Activated CD4-positive, alpha-beta T cell treated with anti-CD3 and anti-CD28 coated beads, Interleukin-10, Interleukin-2, amounts not matched to agents 100 ng/mL and 50 ng/mL, durations not matched to agents 16 hours and 8 hours (primary cell): Measurements from ENCODE around the gene MINDY4.

Experiments used
- DNase-seq: peaks from one replicate; pipeline ENCODE4 v3.0.0-alpha.2; 2020

Gene MINDY4

GRCh38 chr7:30859202-30859939 lies 88.2 kb downstream of the MINDY4 start:
- no peak for DNase-seq

DNA sequence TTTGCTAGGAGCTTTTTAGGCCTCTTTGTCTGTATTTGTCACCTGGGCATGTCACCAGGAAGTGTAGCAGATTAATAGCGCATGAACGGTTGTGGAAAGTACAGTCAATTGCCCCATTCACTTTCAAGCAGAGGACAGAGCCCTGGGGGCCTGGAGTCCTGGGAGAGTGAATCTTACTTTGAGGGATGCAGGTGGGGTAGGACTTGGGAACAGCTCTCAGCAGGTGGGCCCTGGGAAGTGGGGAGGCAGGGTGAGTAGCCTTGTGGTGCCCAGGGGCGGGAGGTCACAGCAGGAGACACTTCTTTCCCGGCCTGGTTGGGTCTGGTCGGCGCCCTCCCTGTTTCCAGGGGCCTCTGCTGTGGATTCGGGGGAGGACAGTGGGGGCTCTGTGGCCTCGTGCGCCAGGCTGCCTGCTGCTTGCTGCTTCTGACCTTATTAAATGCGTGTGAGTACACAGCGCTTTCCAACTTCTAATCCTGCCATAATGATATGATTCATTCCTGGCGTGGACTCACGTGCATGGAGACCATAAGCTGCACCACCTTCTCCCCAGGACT lies 88.8 kb downstream of the MINDY4 start:
- no peak for DNase-seq

- DNase-seq, result no peak
Measured at GRCh38 chr7:30861612-30862011, 90.4 kb downstream of the MINDY4 start.

DNA sequence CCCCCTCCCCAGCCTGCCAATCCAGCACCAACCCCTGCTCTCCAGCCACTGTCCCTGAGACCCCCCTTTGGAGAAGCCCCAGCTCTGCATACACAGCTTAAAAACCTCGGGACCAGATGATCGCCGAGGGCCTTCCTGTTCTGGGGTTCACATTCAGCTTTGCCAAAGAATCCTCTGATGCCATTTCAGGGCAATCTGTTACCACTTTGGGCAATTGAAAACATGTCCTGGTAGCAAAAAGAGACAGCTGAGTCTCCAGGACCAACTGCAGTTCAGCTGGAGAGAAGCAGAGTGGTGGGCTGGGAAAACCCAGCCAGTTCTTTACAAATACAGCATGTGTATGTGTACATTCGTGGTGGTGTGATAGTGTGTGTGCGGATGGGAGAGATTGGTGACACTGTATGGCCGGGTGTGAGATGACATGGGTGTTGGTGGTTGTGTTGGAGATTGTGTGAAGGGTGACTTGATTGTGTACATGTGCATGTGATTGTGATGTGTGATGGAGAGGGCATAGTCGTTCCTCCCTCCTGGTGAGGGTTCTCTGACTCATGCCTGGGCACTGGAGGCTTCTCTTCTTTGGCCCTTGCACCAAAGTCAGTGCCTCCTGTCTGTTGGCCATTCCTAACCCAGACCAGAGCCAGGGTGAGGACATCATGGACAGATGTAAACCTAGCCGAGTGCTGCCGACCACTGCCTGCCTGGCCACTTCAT lies 91.9 kb downstream of the MINDY4 start:
- DNase-seq, result no peak

GRCh38 chr7:30863706-30864035 lies 92.5 kb downstream of the MINDY4 start:
- no peak for DNase-seq

- DNase-seq, result no peak
Measured at GRCh38 chr7:30864101-30864500, 92.9 kb downstream of the MINDY4 start.

- DNase-seq, result no peak
Measured at GRCh38 chr7:30865076-30865475, 93.9 kb downstream of the MINDY4 start.

GRCh38 chr7:30865821-30866220 lies 94.6 kb downstream of the MINDY4 start:
- no peak for DNase-seq

DNA sequence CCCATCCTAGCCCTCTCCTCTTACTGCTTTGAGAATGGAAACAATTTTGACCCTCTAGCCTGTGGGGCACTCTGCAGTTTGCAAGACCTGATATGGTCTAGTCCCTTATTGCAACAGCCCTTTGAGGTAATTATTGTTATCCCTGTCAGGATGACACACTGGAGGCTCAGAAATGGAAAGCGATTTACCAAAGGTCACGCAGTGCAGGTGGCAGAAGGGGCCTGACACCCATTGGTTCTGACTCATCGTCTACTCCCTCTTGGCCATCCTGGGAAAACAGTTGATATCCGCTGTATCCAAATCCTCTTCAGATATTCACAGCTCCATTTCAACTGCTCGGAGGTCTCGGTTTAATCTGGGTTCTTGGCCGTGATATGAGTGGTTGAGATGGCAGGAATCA lies 95.7 kb downstream of the MINDY4 start:
- DNase-seq, result no peak

GRCh38 chr7:30867483-30867882 lies 96.3 kb downstream of the MINDY4 start:
- DNase-seq, result no peak

DNA sequence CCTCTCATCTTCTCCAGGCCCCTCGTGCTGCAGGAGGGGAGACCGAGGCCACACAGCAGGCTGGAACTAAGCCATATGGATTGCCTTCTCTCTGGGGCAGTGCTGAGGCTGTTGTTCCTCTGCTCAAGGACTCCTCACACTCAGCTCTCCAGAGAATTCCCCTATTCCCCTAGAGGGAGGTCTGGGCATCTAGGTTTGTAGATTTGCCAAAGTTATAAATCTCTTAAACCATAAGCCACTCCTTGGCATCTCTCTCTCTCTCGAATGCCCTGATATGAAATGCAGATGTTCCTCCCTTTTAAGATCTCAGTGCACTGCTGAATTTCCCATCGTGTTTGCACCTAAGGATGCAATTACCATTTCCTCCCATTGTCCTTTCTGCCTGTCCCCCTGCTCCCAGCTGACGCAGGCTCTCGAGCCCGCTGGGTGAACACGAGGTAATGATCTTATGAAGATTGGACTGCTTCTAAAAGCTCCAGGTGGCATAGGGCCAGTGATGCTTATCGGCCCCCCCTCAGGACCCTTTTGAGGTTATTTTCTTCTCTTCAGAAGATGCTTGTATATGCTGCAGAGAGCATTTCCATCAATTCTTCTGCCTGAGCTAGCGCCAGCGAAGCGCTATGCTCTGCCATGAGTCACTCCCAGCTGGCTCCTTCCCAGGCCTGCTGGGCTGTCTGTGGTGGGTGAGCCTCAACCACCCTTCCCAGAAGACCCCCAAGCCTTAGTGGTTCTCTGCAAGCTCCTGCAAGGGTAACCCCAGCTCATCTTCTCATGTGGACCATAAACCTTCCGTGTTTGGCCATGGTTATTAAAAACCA lies 98.8 kb downstream of the MINDY4 start:
- DNase-seq, result no peak

GRCh38 chr7:30870821-30871518 lies 99.8 kb downstream of the MINDY4 start:
- no peak for DNase-seq

GRCh38 chr7:30871655-30872054 lies 100.4 kb downstream of the MINDY4 start:
- no peak for DNase-seq

DNA sequence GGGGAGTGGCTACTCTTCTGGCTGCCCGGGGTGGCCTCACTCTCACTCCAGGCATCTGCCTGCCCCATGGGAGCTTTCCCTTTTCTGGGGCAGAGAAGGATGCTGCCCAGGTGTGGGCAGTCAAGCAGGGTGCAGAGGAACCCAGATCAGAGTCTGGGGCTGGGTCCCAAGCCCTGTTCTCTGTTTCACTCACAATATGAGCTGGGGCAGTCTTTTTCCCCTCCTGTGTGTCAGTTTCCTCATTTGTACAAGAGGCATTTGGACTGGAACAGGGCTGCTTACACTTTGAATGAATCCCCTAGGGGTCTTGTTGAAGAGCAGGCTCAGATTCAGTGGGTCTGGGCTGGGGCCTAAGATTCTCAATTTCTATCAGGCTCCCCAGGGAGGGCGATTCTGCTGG lies 102.0 kb downstream of the MINDY4 start:
- DNase-seq, result no peak

DNA sequence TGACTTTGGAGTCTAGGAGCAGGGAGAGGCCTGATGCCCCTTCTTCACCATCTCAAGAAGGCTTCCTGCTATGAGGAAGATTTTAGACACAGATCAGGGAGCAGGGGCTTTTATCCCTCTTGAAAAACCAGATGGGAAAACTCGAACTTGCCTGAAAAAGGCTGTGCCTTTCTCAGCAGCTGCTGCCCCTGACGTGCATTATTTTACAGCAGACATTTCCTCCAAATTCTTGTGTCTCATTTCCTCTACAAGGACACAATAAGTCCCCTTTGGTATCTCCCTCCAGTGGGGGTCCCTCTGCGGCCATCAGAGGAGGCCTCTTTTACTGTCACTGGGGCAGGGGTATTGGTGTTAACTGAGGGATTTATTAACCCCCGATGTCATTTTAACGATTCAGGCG lies 102.4 kb downstream of the MINDY4 start:
- DNase-seq, result no peak

- DNase-seq, result no peak
Measured at GRCh38 chr7:30874656-30875302, 103.6 kb downstream of the MINDY4 start.

DNA sequence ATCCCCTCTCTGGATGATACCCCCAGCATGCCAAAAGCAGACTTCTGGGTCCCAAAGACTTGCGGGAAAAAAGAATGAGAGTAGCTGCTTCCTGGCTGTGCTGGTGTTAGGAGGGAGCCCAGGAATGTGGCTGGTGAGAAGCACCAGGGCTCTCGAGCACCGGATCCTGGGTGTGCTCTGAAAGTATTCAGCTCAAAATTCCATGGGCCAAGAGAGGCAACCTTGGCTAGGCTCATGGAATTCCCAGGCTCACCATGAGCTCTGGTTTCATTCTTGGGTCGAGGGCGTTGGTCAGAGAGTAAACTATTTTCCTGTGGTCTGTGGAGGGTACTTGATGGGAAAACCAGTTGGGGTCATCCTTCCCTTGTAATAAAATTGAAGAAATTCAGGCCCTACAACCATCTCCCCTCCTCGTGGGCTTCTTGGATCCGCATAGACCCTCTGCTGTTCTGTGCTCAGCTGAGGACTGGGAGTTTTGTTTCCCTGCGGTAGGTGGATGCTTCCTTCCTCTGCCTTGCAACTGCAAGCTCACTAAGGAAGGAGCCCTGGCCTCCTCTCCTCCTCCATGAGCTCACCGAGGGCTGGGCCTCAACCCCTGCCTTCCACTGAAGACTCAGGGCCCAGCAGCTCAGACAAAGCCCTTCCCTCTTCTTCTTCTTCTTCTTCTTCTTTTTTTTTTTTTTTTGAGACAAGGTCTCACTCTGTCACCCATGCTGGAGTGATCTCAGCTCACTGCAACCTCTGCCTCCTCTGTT lies 106.0 kb downstream of the MINDY4 start:
- DNase-seq, result no peak

DNA sequence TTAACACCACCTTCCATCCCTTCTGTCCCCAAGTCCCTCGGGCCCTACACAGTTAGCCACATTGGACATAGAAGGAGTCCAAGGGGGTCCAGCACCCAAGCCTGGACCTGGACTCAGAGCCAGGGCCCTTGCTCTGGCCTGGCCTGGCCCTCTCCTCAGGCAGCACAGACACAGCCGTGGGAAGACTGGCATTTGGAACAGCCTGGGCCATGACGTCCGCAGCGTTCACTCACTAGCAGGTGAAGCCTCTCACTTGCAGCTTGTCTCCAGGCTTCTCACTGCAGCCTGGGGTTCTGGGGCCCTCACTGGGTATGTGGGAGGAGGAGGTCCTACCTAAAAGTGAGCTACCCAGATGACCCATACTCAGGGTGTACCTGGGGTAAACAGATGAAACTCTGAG lies 106.8 kb downstream of the MINDY4 start:
- no peak for DNase-seq

- DNase-seq, result no peak
Measured at GRCh38 chr7:30879139-30880124, 108.2 kb downstream of the MINDY4 start.

- DNase-seq, result no peak
Measured at GRCh38 chr7:30880125-30880720, 109.0 kb downstream of the MINDY4 start.
